Right cardiac atrium (tissue), 5 donors: ENCODE results near the gene KIAA1671. TPM values are rescaled to one million over a fixed set of nuclear protein-coding genes. Genes with fewer than 3 reads are reported as not detected.

Experiments used
- ATAC-seq, 2 donors: fragments of 200-7000 bp; cut with Tn5 transposase; one replicate each; pipeline versions ENCODE4 v1.8.0 to v1.9.1; 2020; ENCODE audit warnings: moderate library complexity in 2 of 2, mild to moderate bottlenecking in 1 of 2
- DNase-seq, 3 donors: peaks; one replicate each; pipeline ENCODE4 v3.0.0-alpha.2; 2020
- H3K27ac ChIP-seq: one replicate; pipeline ENCODE4 v1.5.1; 2013; ENCODE audit warnings: mild to moderate bottlenecking, low read length, control low read depth, moderate library complexity
- H3K27me3 ChIP-seq: one replicate; pipeline ENCODE4 v1.6.1; 2013; ENCODE audit not compliant: control insufficient read depth, insufficient read depth
- H3K4me1 ChIP-seq: one replicate; pipeline ENCODE4 v1.6.1; 2013; ENCODE audit warnings: low read length; ENCODE audit not compliant: control insufficient read depth, insufficient read depth
- H3K4me3 ChIP-seq: one replicate; pipeline ENCODE4 v1.5.1; 2013; ENCODE audit warnings: low read length, control low read depth
- H3K9me3 ChIP-seq: one replicate; pipeline ENCODE4 v1.6.1; 2013; ENCODE audit warnings: low read length; ENCODE audit not compliant: control insufficient read depth
- WGBS: extraction: QIAGEN DNeasy Blood & Tissue Kit; methylation state at CpG from one replicate; pipeline ENCODE4 v1.1.7; 2013; 5-methylcytosine and 5-hydroxymethylcytosine counted together
- intact Hi-C, 4 donors: fragments of 100-400 bp; cut with DNase I; formaldehyde crosslinking; loops; one replicate each; pipeline versions ENCODE4 v1.11.0 to v1.14.0; 2022 to 2023
- polyA plus RNA-seq: library from polyadenylated mRNA; stranded (reverse); fragments of 200-250 nt; gene quantifications from one replicate; pipeline ENCODE4 v1.2.3, GENCODE V29; 2013
- total RNA-seq, 4 donors: library from RNA; stranded (reverse); fragmentation: NEBNext Ultra II Directional; extraction: Animal tissue kit (Norgen Biotek cat#: 25700); gene quantifications; one replicate each; pipeline ENCODE4 v1.2.1, GENCODE V29; 2021
- donor health status: healthy with polysubstance abuse.
- donor health status: DM: no; HTN: yes; CAD: no.
- donor health status: DM: no; HTN: no; CAD: no.
- donor health status: DM: no; HTN: yes; CAD: no; lungs with severe emphysema.
- donor health status: DM: yes; HTN: yes; CAD: no.

Gene KIAA1671
- total and polyA plus RNA-seq, 5 donors = 7.5 to 24.0 (median 19.9) TPM

GRCh38 chr22:24969560-24970301 is 17.2 kb downstream of the KIAA1671 start:
- DNase-seq (peak; percentile 73 to 83 (median 83)), ATAC-seq (peak; percentile 83 to 88)
- Histone ChIP-seq H3K27ac (peak overlapping the region; percentile 98), H3K4me3 (no peak overlapping the region), H3K27me3 (no peaks in the 10 kb centered on the region), H3K4me1 (peaks cover 13% of the 10 kb centered on the region), H3K9me3 (no peaks in the 10 kb centered on the region)
- intact Hi-C loops = no loop called here
- WGBS = 22% methylated on average over 12 of the region's 12 CpGs

- DNase-seq (no peak), ATAC-seq (no peak)
- H3K27ac ChIP-seq = no peak overlapping the region
- no peaks in the 10 kb centered on the region for H3K27me3 ChIP-seq
- H3K9me3 ChIP-seq = no peaks in the 10 kb centered on the region
- WGBS = 94% methylated on average over 2 of the region's 2 CpGs
- peaks cover 22% of the 10 kb centered on the region for H3K4me1 ChIP-seq
- no peak overlapping the region for H3K4me3 ChIP-seq
- intact Hi-C loops = no loop called here
Observed at GRCh38 chr22:24972369-24972768, 19.9 kb downstream of the KIAA1671 start.

GRCh38 chr22:24973872-24974271 is 21.4 kb downstream of the KIAA1671 start:
- no peaks in the 10 kb centered on the region for H3K9me3 ChIP-seq
- H3K4me1 ChIP-seq = peaks cover 19% of the 10 kb centered on the region
- intact Hi-C loops = no loop called here
- ATAC-seq (no peak), DNase-seq (peak in 1 of 3 donors; percentile 50)
- no peak overlapping the region for H3K27ac ChIP-seq
- H3K4me3 ChIP-seq = no peak overlapping the region
- no peaks in the 10 kb centered on the region for H3K27me3 ChIP-seq
- WGBS = 71% methylated on average over 6 of the region's 6 CpGs

- H3K4me1 ChIP-seq = peaks cover 17% of the 10 kb centered on the region
- no peak overlapping the region for H3K4me3 ChIP-seq
- DNase-seq (peak in 1 of 3 donors; percentile 37), ATAC-seq (no peak)
- peak overlapping the region; percentile 52 for H3K27ac ChIP-seq
- H3K27me3 ChIP-seq = no peaks in the 10 kb centered on the region
- WGBS = 90% methylated on average over 5 of the region's 5 CpGs
- H3K9me3 ChIP-seq = no peaks in the 10 kb centered on the region
- intact Hi-C loops = no loop called here
Observed at GRCh38 chr22:24975125-24975640, 22.7 kb downstream of the KIAA1671 start.

- peaks cover 14% of the 10 kb centered on the region for H3K4me1 ChIP-seq
- 35% methylated on average over 11 of the region's 11 CpGs for WGBS
- peak; percentile 61 to 82 for ATAC-seq
- peak; percentile 84 to 94 (median 93) for DNase-seq
- no peaks in the 10 kb centered on the region for H3K27me3 ChIP-seq
- intact Hi-C loops = no loop called here
- H3K27ac ChIP-seq = peak overlapping the region; percentile 88
- H3K4me3 ChIP-seq = no peak overlapping the region
- H3K9me3 ChIP-seq = no peaks in the 10 kb centered on the region
Observed at GRCh38 chr22:24975813-24976341, 23.4 kb downstream of the KIAA1671 start.

GRCh38 chr22:24976442-24977218 is 24.1 kb downstream of the KIAA1671 start:
- H3K9me3 ChIP-seq = no peaks in the 10 kb centered on the region
- ATAC-seq = peak; percentile 3 to 9
- 52% methylated on average over 18 of the region's 18 CpGs for whole genome bisulfite sequencing
- H3K27me3 ChIP-seq = no peaks in the 10 kb centered on the region
- peaks cover 19% of the 10 kb centered on the region for H3K4me1 ChIP-seq
- H3K4me3 ChIP-seq = no peak overlapping the region
- intact Hi-C loops = no loop called here
- peak overlapping the region; percentile 88 for H3K27ac ChIP-seq
- peak; percentile 31 to 74 (median 73) for DNase-seq

- DNase-seq (peak; percentile 83 to 92 (median 88)), ATAC-seq (peak; percentile 86 to 89)
- Histone ChIP-seq H3K27me3 (no peaks in the 10 kb centered on the region), H3K27ac (peak overlapping the region; percentile 88), H3K9me3 (no peaks in the 10 kb centered on the region), H3K4me1 (peaks cover 24% of the 10 kb centered on the region), H3K4me3 (no peak overlapping the region)
- WGBS = 33% methylated on average over 12 of the region's 12 CpGs
- intact Hi-C loops = no loop called here
Observed at GRCh38 chr22:24977370-24978221, 25.1 kb downstream of the KIAA1671 start.

GRCh38 chr22:24978308-24978707 is 25.8 kb downstream of the KIAA1671 start:
- 96% methylated on average over 1 of the region's 1 CpG for WGBS
- no peak overlapping the region for H3K27ac ChIP-seq
- DNase-seq (no peak), ATAC-seq (no peak)
- no peaks in the 10 kb centered on the region for H3K27me3 ChIP-seq
- H3K4me1 ChIP-seq = peaks cover 27% of the 10 kb centered on the region
- H3K9me3 ChIP-seq = no peaks in the 10 kb centered on the region
- H3K4me3 ChIP-seq = no peak overlapping the region
- intact Hi-C loops = no loop called here

- ATAC-seq (no peak), DNase-seq (no peak)
- intact Hi-C loops = no loop called here
- H3K27ac ChIP-seq = peak overlapping the region; percentile 13
- WGBS = 73% methylated on average over 5 of the region's 5 CpGs
- H3K27me3 ChIP-seq = no peaks in the 10 kb centered on the region
- H3K9me3 ChIP-seq = no peaks in the 10 kb centered on the region
- no peak overlapping the region for H3K4me3 ChIP-seq
- peaks cover 31% of the 10 kb centered on the region for H3K4me1 ChIP-seq
Observed at GRCh38 chr22:24981066-24981465, 28.6 kb downstream of the KIAA1671 start.

- DNase-seq = no peak
- H3K27ac ChIP-seq = peak overlapping the region; percentile 13
- H3K4me1 ChIP-seq = peaks cover 29% of the 10 kb centered on the region
- no peaks in the 10 kb centered on the region for H3K9me3 ChIP-seq
- intact Hi-C loops = no loop called here
- no peak for ATAC-seq
- no peak overlapping the region for H3K4me3 ChIP-seq
- WGBS = 88% methylated on average over 6 of the region's 6 CpGs
- no peaks in the 10 kb centered on the region for H3K27me3 ChIP-seq
Observed at GRCh38 chr22:24981656-24982055, 29.1 kb downstream of the KIAA1671 start.
